Vagina (tissue), 2 donors: ENCODE results near the gene TNFRSF21. TPM values are rescaled to one million over a fixed set of nuclear protein-coding genes. Genes with fewer than 3 reads are reported as not detected.

Experiments used
- DNase-seq, 2 donors: peaks; one replicate each; pipeline ENCODE4 v3.0.0-alpha.2; 2017; ENCODE audit errors: extremely low spot score in 2 of 2
- H3K27ac ChIP-seq: fragments of 200-600 bp; sonication (generic); one replicate; pipeline ENCODE4 v1.5.1; 2019
- H3K27me3 ChIP-seq: fragments of 200-600 bp; sonication (generic); one replicate; pipeline ENCODE4 v1.5.1; 2019
- H3K36me3 ChIP-seq, 2 donors: fragments of 200-600 bp; sonication (generic); one replicate each; pipeline ENCODE4 v1.5.1; 2017 to 2019
- H3K4me1 ChIP-seq: fragments of 200-600 bp; sonication (generic); one replicate; pipeline ENCODE4 v1.5.1; 2019
- H3K4me3 ChIP-seq, 2 donors: fragments of 200-600 bp; sonication (generic); 1 replicate in 1 of 2; 2 replicates in 1 of 2; pipeline ENCODE4 v1.5.1; 2016 to 2019
- H3K9me3 ChIP-seq: fragments of 200-600 bp; sonication (generic); one replicate; pipeline ENCODE4 v1.5.1; 2019
- CTCF ChIP-seq, 3 experiments: fragments of 450-650 bp in 2 of 3; fragments of 200-600 bp in 1 of 3; sonication (generic) in 1 of 3; IDR thresholded peaks; one replicate each; pipeline ENCODE4 v1.5.1; 2017 to 2019; ENCODE audit warnings: antibody characterized with exemption in 3 of 3, mild to moderate bottlenecking in 2 of 3, moderate library complexity in 2 of 3
- POLR2A ChIP-seq, 2 donors: fragments of 450-650 bp; IDR thresholded peaks; one replicate each; pipeline ENCODE4 v1.6.1; 2017; ENCODE audit warnings: antibody characterized with exemption in 2 of 2, mild to moderate bottlenecking in 2 of 2, moderate library complexity in 2 of 2
- POLR2AphosphoS5 ChIP-seq, 2 donors: sonication (generic); formaldehyde crosslinking; IDR thresholded peaks; one replicate each; pipeline ENCODE4 v1.9.0; 2017; ENCODE audit warnings: antibody characterized with exemption in 2 of 2, mild to moderate bottlenecking in 2 of 2, low read depth in 1 of 2; ENCODE audit not compliant: insufficient read depth in 1 of 2
- intact Hi-C: fragments of 100-400 bp; cut with DNase I; formaldehyde crosslinking; loops from one replicate; pipeline ENCODE4 v1.15.1; 2023
- total RNA-seq: library from RNA; depleted of rRNA; stranded (reverse); fragments of >200 nt; gene quantifications from one replicate; pipeline ENCODE4 v1.2.3, GENCODE V29; 2016

The TNFRSF21 gene
- total RNA-seq, 1 donor from 2014 or later, result 30.4 TPM

- no peaks in the 10 kb centered on the region for H3K27me3 ChIP-seq
- TF ChIP-seq CTCF (IDR thresholded peaks at IDR 0.05) (no peak), POLR2AphosphoS5 (IDR thresholded peaks at IDR 0.05; ENCODE audit: insufficient read depth in 1 of 2, low read depth in 1 of 2) (no peak)
- no peaks in the 10 kb centered on the region for H3K4me1 ChIP-seq
- H3K9me3 ChIP-seq, result no peaks in the 10 kb centered on the region
- H3K27ac ChIP-seq, result no peak overlapping the region
- intact Hi-C loops, result no loop called here
- no peak for DNase-seq
- no peak overlapping the region for H3K4me3 ChIP-seq
- peaks cover 0 to 13% of the 10 kb centered on the region in 2 donors for H3K36me3 ChIP-seq
Observed at GRCh38 chr6:47256361-47256760, 53.3 kb downstream of the TNFRSF21 start.

- intact Hi-C loops, result no loop called here
- no peak for TF ChIP-seq CTCF (IDR thresholded peaks at IDR 0.05)
- no peak for TF ChIP-seq POLR2AphosphoS5 (IDR thresholded peaks at IDR 0.05; ENCODE audit: insufficient read depth in 1 of 2, low read depth in 1 of 2)
- TF ChIP-seq POLR2A (IDR thresholded peaks at IDR 0.05), result no peak
Observed at GRCh38 chr6:47254906-47255305, 54.8 kb downstream of the TNFRSF21 start.

GRCh38 chr6:47254051-47254450 is 55.7 kb downstream of the TNFRSF21 start:
- no peak for DNase-seq
- Histone ChIP-seq H3K4me1 (no peaks in the 10 kb centered on the region), H3K27ac (no peak overlapping the region), H3K27me3 (no peaks in the 10 kb centered on the region), H3K36me3 (peaks cover 0 to 13% of the 10 kb centered on the region in 2 donors), H3K4me3 (no peak overlapping the region), H3K9me3 (no peaks in the 10 kb centered on the region)
- intact Hi-C loops, result no loop called here
- no peak for TF ChIP-seq POLR2AphosphoS5 (IDR thresholded peaks at IDR 0.05; ENCODE audit: insufficient read depth in 1 of 2, low read depth in 1 of 2)
- TF ChIP-seq CTCF (IDR thresholded peaks at IDR 0.05), result no peak
- no peak for TF ChIP-seq POLR2A (IDR thresholded peaks at IDR 0.05)

More at GRCh38 chr6:47254906-47255305, 54.8 kb downstream of the TNFRSF21 start:
- Histone ChIP-seq H3K36me3 (peaks cover 0 to 13% of the 10 kb centered on the region in 2 donors), H3K4me1 (no peaks in the 10 kb centered on the region), H3K27me3 (no peaks in the 10 kb centered on the region), H3K9me3 (no peaks in the 10 kb centered on the region), H3K27ac (no peak overlapping the region), H3K4me3 (no peak overlapping the region)
- DNase-seq, result no peak

- peaks cover 0 to 13% of the 10 kb centered on the region in 2 donors for H3K36me3 ChIP-seq
- H3K9me3 ChIP-seq, result no peaks in the 10 kb centered on the region
- DNase-seq, result no peak
- intact Hi-C loops, result no loop called here
- no peak for TF ChIP-seq POLR2AphosphoS5 (IDR thresholded peaks at IDR 0.05; ENCODE audit: insufficient read depth in 1 of 2, low read depth in 1 of 2)
- TF ChIP-seq CTCF (IDR thresholded peaks at IDR 0.05), result no peak
- TF ChIP-seq POLR2A (IDR thresholded peaks at IDR 0.05), result no peak
- no peak overlapping the region for H3K4me3 ChIP-seq
- H3K27me3 ChIP-seq, result no peaks in the 10 kb centered on the region
- no peak overlapping the region for H3K27ac ChIP-seq
- H3K4me1 ChIP-seq, result no peaks in the 10 kb centered on the region
Observed at GRCh38 chr6:47253136-47253535, 56.6 kb downstream of the TNFRSF21 start.

GRCh38 chr6:47252633-47253032 is 57.1 kb downstream of the TNFRSF21 start:
- H3K9me3 ChIP-seq, result no peaks in the 10 kb centered on the region
- peaks cover 0 to 13% of the 10 kb centered on the region in 2 donors for H3K36me3 ChIP-seq
- no peak overlapping the region for H3K4me3 ChIP-seq
- no peak overlapping the region for H3K27ac ChIP-seq
- no peaks in the 10 kb centered on the region for H3K27me3 ChIP-seq
- TF ChIP-seq POLR2A (IDR thresholded peaks at IDR 0.05) (no peak), POLR2AphosphoS5 (IDR thresholded peaks at IDR 0.05; ENCODE audit: insufficient read depth in 1 of 2, low read depth in 1 of 2) (no peak), CTCF (IDR thresholded peaks at IDR 0.05) (no peak)
- H3K4me1 ChIP-seq, result no peaks in the 10 kb centered on the region
- no peak for DNase-seq
- intact Hi-C loops, result no loop called here
